GM13977 (cell line): ENCODE results near the gene BPTF.
"Not testable (repeated sequence)": the region's sequence is repeated elsewhere in the genome, so short reads cannot be mapped to it uniquely, and the experiment has no call there.

Source experiments
- DNase-seq: peaks from one replicate; pipeline ENCODE4 v3.0.0; 2012; ENCODE audit warnings: low spot score
- in situ Hi-C: fragments of 300-500 bp; cut with MboI; formaldehyde crosslinking; loops from one replicate; pipeline ENCODE4 v1.12.0; 2022; ENCODE audit warnings: low sequenced_read_pairs, low pct_unique_long_range_greater_than_20kb, mixed read lengths, inconsistent platforms; ENCODE audit not compliant: unreplicated experiment
- TF ChIP-seq, protein P1 (sequence below): IDR thresholded peaks from 2 replicates; pipeline ENCODE4 v1.5.1; 2012; ENCODE audit warnings: mild to moderate bottlenecking, control low read depth; ENCODE audit not compliant: insufficient read depth; ENCODE audit errors: extremely low read depth, missing control alignments

BPTF gene

DNA sequence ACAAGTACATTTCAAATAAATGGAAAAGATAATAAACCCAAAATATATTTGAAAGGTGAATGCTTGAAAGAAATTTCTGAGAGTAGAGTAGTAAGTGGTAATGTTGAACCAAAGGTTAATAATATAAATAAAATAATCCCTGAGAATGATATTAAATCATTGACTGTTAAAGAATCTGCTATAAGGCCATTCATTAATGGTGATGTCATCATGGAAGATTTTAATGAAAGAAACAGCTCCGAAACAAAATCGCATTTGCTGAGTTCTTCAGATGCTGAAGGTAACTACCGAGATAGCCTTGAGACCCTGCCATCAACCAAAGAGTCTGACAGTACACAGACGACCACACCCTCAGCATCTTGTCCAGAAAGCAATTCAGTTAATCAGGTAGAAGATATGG, 86.8 kb downstream of the BPTF start:
- in situ Hi-C loops, result no loop called here
- DNase-seq, result no peak
- TF ChIP-seq, protein P1, sequence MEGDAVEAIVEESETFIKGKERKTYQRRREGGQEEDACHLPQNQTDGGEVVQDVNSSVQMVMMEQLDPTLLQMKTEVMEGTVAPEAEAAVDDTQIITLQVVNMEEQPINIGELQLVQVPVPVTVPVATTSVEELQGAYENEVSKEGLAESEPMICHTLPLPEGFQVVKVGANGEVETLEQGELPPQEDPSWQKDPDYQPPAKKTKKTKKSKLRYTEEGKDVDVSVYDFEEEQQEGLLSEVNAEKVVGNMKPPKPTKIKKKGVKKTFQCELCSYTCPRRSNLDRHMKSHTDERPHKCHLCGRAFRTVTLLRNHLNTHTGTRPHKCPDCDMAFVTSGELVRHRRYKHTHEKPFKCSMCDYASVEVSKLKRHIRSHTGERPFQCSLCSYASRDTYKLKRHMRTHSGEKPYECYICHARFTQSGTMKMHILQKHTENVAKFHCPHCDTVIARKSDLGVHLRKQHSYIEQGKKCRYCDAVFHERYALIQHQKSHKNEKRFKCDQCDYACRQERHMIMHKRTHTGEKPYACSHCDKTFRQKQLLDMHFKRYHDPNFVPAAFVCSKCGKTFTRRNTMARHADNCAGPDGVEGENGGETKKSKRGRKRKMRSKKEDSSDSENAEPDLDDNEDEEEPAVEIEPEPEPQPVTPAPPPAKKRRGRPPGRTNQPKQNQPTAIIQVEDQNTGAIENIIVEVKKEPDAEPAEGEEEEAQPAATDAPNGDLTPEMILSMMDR, result no peak

DNA sequence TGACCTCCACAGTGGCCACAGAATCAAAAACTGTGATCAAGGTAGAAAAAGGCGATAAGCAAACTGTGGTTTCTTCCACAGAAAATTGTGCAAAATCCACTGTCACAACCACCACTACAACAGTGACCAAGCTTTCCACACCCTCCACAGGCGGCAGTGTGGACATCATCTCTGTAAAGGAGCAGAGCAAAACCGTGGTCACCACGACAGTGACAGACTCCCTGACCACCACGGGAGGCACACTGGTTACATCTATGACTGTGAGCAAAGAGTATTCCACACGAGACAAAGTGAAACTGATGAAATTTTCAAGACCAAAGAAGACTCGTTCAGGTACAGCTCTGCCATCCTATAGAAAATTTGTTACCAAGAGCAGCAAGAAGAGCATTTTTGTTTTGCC, 87.4 kb downstream of the BPTF start:
- no peak for DNase-seq
- in situ Hi-C loops, result no loop called here
- TF ChIP-seq, protein P1, result no peak

DNA sequence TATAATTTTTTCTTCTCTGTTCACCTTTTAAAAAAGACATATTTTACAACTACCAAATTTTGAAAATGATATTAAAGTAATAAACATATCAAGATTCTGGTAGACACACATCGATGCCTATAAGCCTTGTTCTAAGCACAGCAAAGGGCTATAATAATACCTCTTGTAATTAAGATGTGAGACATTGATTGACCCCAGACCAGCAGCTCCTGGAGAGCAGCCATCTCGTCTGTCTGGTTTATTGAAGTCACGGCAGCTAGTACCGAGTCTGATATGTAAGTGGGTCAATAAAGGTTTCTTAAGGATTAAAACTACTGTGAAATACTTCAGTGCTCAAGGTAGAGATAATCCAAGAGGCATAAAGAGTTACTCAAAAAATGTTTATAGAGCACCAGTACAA, 94.9 kb downstream of the BPTF start:
- DNase-seq, result no peak
- in situ Hi-C loops, result no loop called here
- TF ChIP-seq, protein P1, result no peak

DNA sequence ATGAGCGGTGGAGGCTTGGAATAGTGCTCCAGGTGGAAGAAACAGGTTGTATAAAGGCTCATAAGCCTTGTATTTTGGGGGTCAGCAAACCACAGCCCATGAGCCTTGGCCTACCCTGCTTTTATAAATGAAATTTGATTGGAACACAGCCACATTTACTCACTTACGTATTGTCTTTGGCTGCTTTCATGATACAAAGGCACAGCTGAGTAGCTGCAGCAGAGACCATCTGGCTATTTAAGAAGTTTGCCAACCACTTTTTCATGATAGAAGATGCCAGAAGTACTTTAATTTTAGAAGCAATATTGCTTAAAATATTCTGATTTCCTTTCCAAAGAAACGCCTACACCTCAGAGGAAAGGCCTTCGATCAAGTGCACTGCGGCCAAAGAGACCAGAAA, 97.2 kb downstream of the BPTF start:
- TF ChIP-seq, protein P1, result no peak
- no peak for DNase-seq
- in situ Hi-C loops, result no loop called here

DNA sequence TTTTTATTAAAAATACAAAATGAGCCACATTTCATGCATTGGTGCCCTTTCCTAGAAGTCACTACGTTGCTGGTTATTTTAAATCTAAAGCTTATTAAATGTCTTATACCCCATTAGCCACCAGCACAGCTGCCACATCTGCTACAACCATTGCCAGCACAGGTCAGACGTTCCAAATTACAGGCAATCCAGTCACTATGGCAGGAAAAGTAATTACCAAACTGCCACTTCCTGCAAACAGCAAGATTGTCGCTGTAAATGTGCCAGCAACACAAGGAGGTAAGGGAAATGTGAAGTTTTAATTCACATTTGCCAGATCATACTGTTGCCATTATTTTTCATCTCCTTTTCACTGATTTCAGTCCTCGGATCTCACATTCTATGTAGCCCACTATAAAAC, 103.5 kb downstream of the BPTF start:
- in situ Hi-C loops, DNase-seq: not testable (repeated sequence)

DNA sequence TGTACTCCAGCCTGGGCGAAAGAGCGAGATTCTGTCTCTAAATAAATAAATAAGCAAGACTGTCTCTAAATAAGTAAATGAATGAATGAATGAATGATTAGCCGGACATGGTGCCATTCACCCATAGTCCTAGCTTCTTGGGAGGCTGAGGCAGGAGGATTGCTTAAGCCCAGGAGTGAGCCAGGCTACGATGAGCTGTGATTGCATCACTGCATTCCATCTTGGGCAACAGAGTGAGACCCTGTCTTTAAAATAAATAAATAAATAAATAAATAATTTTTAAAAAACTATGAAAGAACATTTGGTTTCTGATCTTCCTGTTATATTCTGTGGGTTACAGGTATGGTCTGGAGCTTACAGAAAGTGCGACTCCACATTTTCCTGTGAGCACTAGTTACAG, 105.9 kb downstream of the BPTF start:
- in situ Hi-C loops, result no loop called here
- DNase-seq, result no peak
- TF ChIP-seq, protein P1, result no peak

DNA sequence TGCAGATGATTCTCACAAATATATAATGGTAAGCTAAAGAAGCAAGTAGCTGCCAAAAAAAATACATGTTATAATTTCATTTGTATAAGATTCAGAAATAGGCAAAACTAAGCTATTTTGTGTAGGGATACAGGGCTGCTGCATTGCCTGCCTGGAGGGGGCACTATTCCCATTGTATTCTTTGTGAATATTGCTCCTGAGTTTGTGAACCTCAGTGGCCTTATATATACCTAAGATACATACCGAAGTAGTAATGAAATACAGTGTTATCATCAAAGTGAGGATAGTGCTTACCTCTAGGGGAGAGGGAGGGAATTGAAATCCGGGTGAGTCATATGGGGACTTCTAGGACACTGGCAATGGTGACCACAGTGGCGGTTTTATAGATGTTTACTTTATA, 117.5 kb downstream of the BPTF start:
- in situ Hi-C loops, result no loop called here
- DNase-seq, result no peak
- TF ChIP-seq, protein P1, result peak; percentile 30
